ENCODE data around the gene FNIP1.

- TF ChIP-seq EP300 (IDR thresholded peaks at IDR 0.05) (no peak), CTCF (IDR thresholded peaks at IDR 0.05) (no peak), POLR2A (IDR thresholded peaks at IDR 0.05) (no peak)
Observed at GRCh38 chr5:131751506-131751905, 45.3 kb downstream of the FNIP1 start.

Data from tibial nerve (tissue), 4 donors.